ENCODE measurements around the gene HOXA4.
A peak's percentile ranks its signal among the peaks of the same experiment; 100 is the strongest.

HOXA4 gene

DNA sequence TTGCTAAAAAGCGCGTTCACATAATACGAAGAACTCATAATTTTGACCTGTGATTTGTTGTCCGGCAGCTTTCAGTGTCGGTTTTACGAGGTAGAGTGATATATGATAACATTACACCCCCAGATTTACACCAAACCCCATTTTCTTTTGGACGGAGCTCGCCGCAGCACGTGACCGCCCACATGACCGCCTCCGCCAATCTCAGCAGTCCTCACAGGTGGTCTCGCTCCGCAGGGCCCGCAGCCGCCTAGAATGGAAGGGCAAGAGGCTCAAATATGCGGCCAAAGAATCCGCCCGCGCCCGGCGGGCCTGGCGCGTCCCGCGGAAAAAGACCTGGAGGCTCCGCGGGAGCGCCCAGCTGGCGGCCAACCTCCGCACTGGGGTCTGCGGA lies 25.9 kb upstream of the HOXA4 start, which contains the start of gene HOXA7:
Gene HOXA7 (minus strand): TSS at position 168 of the 391 bp plus-strand sequence. CDS start 130 bp downstream, at position 38.
- TF ChIP-seq GABPA (IDR thresholded peaks at IDR 0.05; ENCODE audit: low read depth) (no peak), POLR2AphosphoS5 (IDR thresholded peaks at IDR 0.05; ENCODE audit: low read depth) (no peak), SPI1 (IDR thresholded peaks at IDR 0.05; ENCODE audit: borderline replicate concordance, low read depth) (no peak)
- TF ChIP-seq, protein P1, sequence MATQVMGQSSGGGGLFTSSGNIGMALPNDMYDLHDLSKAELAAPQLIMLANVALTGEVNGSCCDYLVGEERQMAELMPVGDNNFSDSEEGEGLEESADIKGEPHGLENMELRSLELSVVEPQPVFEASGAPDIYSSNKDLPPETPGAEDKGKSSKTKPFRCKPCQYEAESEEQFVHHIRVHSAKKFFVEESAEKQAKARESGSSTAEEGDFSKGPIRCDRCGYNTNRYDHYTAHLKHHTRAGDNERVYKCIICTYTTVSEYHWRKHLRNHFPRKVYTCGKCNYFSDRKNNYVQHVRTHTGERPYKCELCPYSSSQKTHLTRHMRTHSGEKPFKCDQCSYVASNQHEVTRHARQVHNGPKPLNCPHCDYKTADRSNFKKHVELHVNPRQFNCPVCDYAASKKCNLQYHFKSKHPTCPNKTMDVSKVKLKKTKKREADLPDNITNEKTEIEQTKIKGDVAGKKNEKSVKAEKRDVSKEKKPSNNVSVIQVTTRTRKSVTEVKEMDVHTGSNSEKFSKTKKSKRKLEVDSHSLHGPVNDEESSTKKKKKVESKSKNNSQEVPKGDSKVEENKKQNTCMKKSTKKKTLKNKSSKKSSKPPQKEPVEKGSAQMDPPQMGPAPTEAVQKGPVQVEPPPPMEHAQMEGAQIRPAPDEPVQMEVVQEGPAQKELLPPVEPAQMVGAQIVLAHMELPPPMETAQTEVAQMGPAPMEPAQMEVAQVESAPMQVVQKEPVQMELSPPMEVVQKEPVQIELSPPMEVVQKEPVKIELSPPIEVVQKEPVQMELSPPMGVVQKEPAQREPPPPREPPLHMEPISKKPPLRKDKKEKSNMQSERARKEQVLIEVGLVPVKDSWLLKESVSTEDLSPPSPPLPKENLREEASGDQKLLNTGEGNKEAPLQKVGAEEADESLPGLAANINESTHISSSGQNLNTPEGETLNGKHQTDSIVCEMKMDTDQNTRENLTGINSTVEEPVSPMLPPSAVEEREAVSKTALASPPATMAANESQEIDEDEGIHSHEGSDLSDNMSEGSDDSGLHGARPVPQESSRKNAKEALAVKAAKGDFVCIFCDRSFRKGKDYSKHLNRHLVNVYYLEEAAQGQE (IDR thresholded peaks at IDR 0.05; ENCODE audit: insufficient replicate concordance, low read depth): no peak
- TF ChIP-seq, protein P2, sequence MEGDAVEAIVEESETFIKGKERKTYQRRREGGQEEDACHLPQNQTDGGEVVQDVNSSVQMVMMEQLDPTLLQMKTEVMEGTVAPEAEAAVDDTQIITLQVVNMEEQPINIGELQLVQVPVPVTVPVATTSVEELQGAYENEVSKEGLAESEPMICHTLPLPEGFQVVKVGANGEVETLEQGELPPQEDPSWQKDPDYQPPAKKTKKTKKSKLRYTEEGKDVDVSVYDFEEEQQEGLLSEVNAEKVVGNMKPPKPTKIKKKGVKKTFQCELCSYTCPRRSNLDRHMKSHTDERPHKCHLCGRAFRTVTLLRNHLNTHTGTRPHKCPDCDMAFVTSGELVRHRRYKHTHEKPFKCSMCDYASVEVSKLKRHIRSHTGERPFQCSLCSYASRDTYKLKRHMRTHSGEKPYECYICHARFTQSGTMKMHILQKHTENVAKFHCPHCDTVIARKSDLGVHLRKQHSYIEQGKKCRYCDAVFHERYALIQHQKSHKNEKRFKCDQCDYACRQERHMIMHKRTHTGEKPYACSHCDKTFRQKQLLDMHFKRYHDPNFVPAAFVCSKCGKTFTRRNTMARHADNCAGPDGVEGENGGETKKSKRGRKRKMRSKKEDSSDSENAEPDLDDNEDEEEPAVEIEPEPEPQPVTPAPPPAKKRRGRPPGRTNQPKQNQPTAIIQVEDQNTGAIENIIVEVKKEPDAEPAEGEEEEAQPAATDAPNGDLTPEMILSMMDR (IDR thresholded peaks at IDR 0.05; ENCODE audit: insufficient read depth, low read length): no peak
- peaks cover 74% of the 10 kb centered on the region for H3K27me3 ChIP-seq (ENCODE audit: insufficient read depth, poor library complexity, severe bottlenecking)
- H3K4me3 ChIP-seq (replicated peaks; ENCODE audit: insufficient read depth, low read length): peak within 1 kb of the TSS; percentile 47
- no peak within 1 kb of the TSS for H3K27ac ChIP-seq (replicated peaks)
- peak in 1 of 2 experiments; percentile 25 for DNase-seq (ENCODE audit: low read depth in 1 of 2, low spot score in 1 of 2)

DNA sequence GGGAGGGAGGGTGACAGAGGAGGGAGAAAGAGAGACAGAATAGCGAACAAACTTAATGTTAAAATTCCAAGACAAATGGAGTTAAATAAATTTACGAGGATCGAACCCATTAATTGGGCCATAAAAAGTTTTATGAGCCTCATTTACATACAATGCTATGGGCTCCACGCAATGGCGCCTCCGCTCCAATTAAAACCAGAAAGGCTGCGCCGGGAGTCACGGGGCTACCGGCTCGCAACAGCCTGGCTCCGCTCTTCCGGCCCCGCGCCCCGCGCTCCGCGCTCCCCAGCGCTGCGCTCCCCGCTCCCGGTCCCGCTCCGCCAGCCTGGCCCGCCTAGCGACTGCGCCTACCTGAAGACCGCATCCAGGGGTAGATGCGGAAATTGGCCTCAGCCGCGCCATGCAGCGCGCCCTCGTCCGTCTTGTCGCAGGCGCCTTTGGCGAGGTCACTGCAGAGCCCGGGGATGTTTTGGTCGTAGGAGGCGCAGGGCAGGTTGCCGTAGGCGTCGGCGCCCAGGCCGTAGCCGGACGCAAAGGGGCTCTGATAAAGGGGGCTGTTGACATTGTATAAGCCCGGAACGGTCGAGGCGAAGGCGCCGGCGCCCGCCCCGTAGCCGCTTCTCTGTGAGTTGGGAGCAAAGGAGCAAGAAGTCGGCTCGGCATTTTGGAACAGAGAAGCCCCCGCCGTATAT lies 25.4 kb upstream of the HOXA4 start:
- DNase-seq (ENCODE audit: low read depth in 1 of 2, low spot score in 1 of 2): peak in 1 of 2 experiments; percentile 37
- Histone ChIP-seq H3K27me3 (ENCODE audit: insufficient read depth, poor library complexity, severe bottlenecking) (peaks cover 78% of the 10 kb centered on the region), H3K4me3 (replicated peaks; ENCODE audit: insufficient read depth, low read length) (peak overlapping the region; percentile 47), H3K27ac (replicated peaks) (no peak overlapping the region)
- no peak for TF ChIP-seq GABPA (IDR thresholded peaks at IDR 0.05; ENCODE audit: low read depth)
- TF ChIP-seq POLR2AphosphoS5 (IDR thresholded peaks at IDR 0.05; ENCODE audit: low read depth): no peak

DNA sequence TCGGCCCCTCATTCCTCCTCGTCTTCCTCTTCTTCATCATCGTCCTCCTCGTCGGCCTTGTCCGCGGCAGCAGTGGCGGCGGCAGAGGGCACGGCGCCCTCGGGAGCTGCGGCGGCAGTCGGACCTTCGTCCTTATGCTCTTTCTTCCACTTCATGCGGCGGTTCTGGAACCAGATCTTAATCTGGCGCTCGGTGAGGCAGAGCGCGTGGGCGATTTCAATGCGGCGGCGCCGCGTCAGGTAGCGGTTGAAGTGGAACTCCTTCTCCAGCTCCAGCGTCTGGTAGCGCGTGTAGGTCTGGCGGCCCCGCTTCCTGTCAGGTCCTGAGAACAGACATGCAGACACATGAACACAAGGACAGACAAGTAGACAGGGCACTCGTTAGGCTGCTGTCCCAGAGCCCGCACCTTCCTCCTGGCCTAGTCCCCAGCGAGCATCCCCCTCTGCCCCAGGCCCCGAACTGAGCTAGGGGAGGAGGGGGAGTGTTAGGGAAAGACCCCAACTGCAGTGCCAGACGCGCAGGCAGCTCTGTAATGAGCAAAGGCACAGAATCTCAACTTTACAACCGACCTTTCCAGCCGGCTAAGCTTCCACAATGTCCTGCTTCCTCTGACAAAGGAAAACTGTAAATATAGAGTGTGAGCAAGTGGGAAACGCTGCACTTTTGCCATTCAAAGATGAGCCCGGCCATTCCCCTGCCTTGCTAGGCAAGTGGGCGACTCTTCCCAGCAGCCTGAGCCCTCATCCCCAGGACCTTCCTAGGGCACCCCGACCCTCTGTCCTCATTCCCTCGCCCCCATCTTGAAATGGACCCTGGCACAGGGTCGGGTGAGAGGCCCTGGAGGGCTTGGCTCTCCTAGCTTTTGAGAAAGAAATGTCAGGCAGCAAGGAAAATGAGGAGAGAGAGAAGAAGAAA lies 24.6 kb upstream of the HOXA4 start:
- no peak for DNase-seq (ENCODE audit: low read depth in 1 of 2, low spot score in 1 of 2)
- Histone ChIP-seq H3K27ac (replicated peaks) (no peak overlapping the region), H3K27me3 (ENCODE audit: insufficient read depth, poor library complexity, severe bottlenecking) (peaks cover 77% of the 10 kb centered on the region), H3K4me3 (replicated peaks; ENCODE audit: insufficient read depth, low read length) (peak overlapping the region; percentile 47)
- no peak for TF ChIP-seq POLR2AphosphoS5 (IDR thresholded peaks at IDR 0.05; ENCODE audit: low read depth)

DNA sequence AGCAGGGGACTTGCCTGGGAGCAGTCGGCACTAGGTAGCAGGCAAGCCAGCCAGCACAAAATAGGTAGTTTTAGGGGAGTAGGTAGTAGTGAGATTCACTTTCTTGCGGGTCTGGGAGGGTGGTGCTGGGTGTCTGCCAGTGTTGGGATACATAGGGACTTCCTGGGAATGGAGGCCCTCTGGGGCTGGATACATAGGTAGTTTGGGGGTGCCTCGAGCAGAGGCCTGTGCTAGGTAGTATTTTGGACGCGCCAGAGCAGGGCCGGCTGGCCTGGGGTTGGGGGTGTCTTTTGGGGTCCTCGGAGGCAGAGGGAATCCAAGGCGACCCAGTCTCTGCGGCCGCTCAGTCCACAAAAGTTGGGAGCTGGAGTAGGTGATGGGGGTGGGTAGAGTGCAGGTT lies 23.8 kb upstream of the HOXA4 start:
- TF ChIP-seq GABPA (IDR thresholded peaks at IDR 0.05; ENCODE audit: low read depth) (no peak), POLR2AphosphoS5 (IDR thresholded peaks at IDR 0.05; ENCODE audit: low read depth) (no peak), SPI1 (IDR thresholded peaks at IDR 0.05; ENCODE audit: borderline replicate concordance, low read depth) (no peak)
- TF ChIP-seq, protein P2 (IDR thresholded peaks at IDR 0.05; ENCODE audit: insufficient read depth, low read length): no peak
- TF ChIP-seq, protein P1 (IDR thresholded peaks at IDR 0.05; ENCODE audit: insufficient replicate concordance, low read depth): no peak
- Histone ChIP-seq H3K4me3 (replicated peaks; ENCODE audit: insufficient read depth, low read length) (no peak overlapping the region), H3K27ac (replicated peaks) (no peak overlapping the region), H3K27me3 (ENCODE audit: insufficient read depth, poor library complexity, severe bottlenecking) (peaks cover 70% of the 10 kb centered on the region)
- no peak for DNase-seq (ENCODE audit: low read depth in 1 of 2, low spot score in 1 of 2)

Data from HL-60 (cell line).